K562 (cell line): ENCODE measurements around the gene AGK. TPM values are rescaled to one million over a fixed set of nuclear protein-coding genes. Genes with fewer than 3 reads are reported as not detected.

Source experiments
- FOXM1 ChIP-seq, 2 experiments: fragments of 450-650 bp in 1 of 2; sonication (generic) in 1 of 2; formaldehyde crosslinking in 1 of 2; IDR thresholded peaks; 2 replicates each; pipeline versions ENCODE4 v1.6.1 to v1.9.0; 2017 to 2022; ENCODE audit warnings: low read depth in 2 of 2, mild to moderate bottlenecking in 2 of 2, missing genetic modification reagents in 1 of 2, moderate library complexity in 1 of 2
- TSC22D4 ChIP-seq: fragments of 450-650 bp; IDR thresholded peaks from 2 replicates; pipeline ENCODE4 v1.6.1; 2016; ENCODE audit warnings: missing genetic modification characterization, missing biosample characterization, control low read depth
- polyA plus RNA-seq, 8 experiments: library from polyadenylated mRNA; depleted of rRNA in 4 of 8; stranded (reverse) in 5 of 8; unstranded in 3 of 8; fragments of >200 nt; fragmentation: Nextera tagmentation in 2 of 8; fragmentation: Illumina TruSeq in 1 of 8; extraction: Ambion mirVana in 2 of 8; extraction: Trizol in 1 of 8; gene quantifications; 2 replicates each; pipeline versions ENCODE4 v1.2.1 to v1.2.3, GENCODE V29; 2011 to 2014; ENCODE audit warnings: inconsistent platforms in 1 of 8, missing spikeins in 1 of 8
- total RNA-seq, 7 experiments: library from RNA; depleted of rRNA in 6 of 7; stranded (reverse); fragments of >200 nt in 6 of 7; fragmentation: Illumina TruSeq in 2 of 7; extraction: Trizol in 2 of 7; gene quantifications; 2 replicates each; pipeline versions ENCODE4 v1.2.1 to v1.2.3, GENCODE V29; 2011 to 2021; ENCODE audit warnings: low replicate concordance in 1 of 7
- TF ChIP-seq, protein P1 (sequence below): sonication (generic); formaldehyde crosslinking; IDR thresholded peaks from 2 replicates; pipeline ENCODE4 v1.9.0; 2022; ENCODE audit warnings: mild to moderate bottlenecking, missing genetic modification reagents
- TF ChIP-seq, protein P2 (sequence below): fragments of 450-650 bp; IDR thresholded peaks from 2 replicates; pipeline ENCODE4 v1.6.1; 2016; ENCODE audit warnings: mild to moderate bottlenecking
- TF ChIP-seq, protein P3 (sequence below), 2 experiments: fragments of 450-650 bp; formaldehyde crosslinking in 1 of 2; IDR thresholded peaks; 2 replicates each; pipeline versions ENCODE4 v1.4.0 to v1.6.1; 2014 to 2020; ENCODE audit warnings: mild to moderate bottlenecking in 2 of 2, borderline replicate concordance in 1 of 2, low read depth in 1 of 2

Gene AGK
- total and polyA plus RNA-seq, 9 of the 15 experiments (the other 6 are each of a cell fraction or from before 2014, with no cell fraction given) = 50.7 to 128 (median 71.8) TPM

DNA sequence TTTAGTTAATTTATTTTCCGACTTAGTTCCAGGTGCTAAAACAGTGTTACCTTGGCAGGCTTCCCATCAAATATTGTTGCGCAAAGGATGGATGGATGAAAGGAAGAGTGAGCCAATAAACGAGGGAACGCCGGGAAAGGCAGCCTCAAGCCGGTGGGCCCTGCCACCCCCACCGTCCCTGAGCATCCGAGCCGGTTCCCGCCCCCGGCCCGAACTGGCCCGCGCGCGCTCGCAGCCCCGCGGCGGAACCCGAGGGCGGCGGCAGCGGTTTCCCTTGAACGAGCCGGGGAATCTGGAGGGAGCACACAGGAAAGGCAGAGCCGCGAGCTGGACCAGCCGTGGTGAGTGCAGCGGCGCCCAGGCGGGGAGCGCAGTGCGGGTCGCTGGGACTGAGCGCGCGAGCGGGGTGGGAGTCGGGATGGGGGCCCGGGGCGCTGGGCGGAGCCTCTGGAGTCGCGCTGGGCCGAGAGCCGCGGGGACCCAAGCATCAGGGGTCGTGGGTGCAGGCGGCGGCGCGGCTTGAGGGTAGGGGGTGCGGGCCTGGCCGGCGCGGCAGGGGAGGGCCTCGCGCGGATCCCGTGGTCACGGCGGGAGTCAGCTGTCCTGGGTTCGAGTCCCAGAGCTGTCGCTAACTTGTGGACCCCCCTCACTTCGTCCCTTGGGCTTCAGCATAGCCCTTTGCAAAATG, at the start of gene AGK (continued):
- TF ChIP-seq, protein P1, sequence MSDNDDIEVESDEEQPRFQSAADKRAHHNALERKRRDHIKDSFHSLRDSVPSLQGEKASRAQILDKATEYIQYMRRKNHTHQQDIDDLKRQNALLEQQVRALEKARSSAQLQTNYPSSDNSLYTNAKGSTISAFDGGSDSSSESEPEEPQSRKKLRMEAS = peak; percentile 86
- no peak for TF ChIP-seq TSC22D4 (tag)
- TF ChIP-seq, protein P2, sequence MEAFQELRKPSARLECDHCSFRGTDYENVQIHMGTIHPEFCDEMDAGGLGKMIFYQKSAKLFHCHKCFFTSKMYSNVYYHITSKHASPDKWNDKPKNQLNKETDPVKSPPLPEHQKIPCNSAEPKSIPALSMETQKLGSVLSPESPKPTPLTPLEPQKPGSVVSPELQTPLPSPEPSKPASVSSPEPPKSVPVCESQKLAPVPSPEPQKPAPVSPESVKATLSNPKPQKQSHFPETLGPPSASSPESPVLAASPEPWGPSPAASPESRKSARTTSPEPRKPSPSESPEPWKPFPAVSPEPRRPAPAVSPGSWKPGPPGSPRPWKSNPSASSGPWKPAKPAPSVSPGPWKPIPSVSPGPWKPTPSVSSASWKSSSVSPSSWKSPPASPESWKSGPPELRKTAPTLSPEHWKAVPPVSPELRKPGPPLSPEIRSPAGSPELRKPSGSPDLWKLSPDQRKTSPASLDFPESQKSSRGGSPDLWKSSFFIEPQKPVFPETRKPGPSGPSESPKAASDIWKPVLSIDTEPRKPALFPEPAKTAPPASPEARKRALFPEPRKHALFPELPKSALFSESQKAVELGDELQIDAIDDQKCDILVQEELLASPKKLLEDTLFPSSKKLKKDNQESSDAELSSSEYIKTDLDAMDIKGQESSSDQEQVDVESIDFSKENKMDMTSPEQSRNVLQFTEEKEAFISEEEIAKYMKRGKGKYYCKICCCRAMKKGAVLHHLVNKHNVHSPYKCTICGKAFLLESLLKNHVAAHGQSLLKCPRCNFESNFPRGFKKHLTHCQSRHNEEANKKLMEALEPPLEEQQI = peak; percentile 83; the same call in 1 of the 2 replicates
- TF ChIP-seq, protein P3, sequence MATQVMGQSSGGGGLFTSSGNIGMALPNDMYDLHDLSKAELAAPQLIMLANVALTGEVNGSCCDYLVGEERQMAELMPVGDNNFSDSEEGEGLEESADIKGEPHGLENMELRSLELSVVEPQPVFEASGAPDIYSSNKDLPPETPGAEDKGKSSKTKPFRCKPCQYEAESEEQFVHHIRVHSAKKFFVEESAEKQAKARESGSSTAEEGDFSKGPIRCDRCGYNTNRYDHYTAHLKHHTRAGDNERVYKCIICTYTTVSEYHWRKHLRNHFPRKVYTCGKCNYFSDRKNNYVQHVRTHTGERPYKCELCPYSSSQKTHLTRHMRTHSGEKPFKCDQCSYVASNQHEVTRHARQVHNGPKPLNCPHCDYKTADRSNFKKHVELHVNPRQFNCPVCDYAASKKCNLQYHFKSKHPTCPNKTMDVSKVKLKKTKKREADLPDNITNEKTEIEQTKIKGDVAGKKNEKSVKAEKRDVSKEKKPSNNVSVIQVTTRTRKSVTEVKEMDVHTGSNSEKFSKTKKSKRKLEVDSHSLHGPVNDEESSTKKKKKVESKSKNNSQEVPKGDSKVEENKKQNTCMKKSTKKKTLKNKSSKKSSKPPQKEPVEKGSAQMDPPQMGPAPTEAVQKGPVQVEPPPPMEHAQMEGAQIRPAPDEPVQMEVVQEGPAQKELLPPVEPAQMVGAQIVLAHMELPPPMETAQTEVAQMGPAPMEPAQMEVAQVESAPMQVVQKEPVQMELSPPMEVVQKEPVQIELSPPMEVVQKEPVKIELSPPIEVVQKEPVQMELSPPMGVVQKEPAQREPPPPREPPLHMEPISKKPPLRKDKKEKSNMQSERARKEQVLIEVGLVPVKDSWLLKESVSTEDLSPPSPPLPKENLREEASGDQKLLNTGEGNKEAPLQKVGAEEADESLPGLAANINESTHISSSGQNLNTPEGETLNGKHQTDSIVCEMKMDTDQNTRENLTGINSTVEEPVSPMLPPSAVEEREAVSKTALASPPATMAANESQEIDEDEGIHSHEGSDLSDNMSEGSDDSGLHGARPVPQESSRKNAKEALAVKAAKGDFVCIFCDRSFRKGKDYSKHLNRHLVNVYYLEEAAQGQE (IDR thresholded peaks at IDR 0.05; ENCODE audit: borderline replicate concordance) = peak; percentile 32; the same call in 1 of the 2 replicates
- TF ChIP-seq, protein P3 (CRISPR knock-in tag; IDR thresholded peaks at IDR 0.05; ENCODE audit: low read depth) = peak; percentile 68; the same call in 1 of the 2 replicates
- TF ChIP-seq FOXM1 (IDR thresholded peaks at IDR 0.05; ENCODE audit: low read depth) = peak; percentile 32; the same call in 1 of the 2 replicates
- TF ChIP-seq FOXM1 (CRISPR knock-in tag; IDR thresholded peaks at IDR 0.05; ENCODE audit: low read depth) = peak; percentile 96
